Loucy (cell line): ENCODE data around the gene FAXC.

ENCODE experiments used
- H2AFZ ChIP-seq: fragments of 200-600 bp; sonication (generic); 2 replicates; pipeline ENCODE4 v1.6.0; 2016; ENCODE audit warnings: antibody characterized with exemption, mild to moderate bottlenecking, low read length, moderate library complexity
- H3F3A ChIP-seq: fragments of 200-600 bp; 2 replicates; pipeline ENCODE4 v1.6.0; 2016; ENCODE audit warnings: antibody characterized with exemption, low read depth, mild to moderate bottlenecking
- H3K27me3 ChIP-seq: fragments of 200-600 bp; sonication (generic); 2 replicates; pipeline ENCODE4 v1.6.1; 2014; ENCODE audit warnings: low read length, mild to moderate bottlenecking; ENCODE audit not compliant: insufficient read depth, poor library complexity, severe bottlenecking
- H3K36me3 ChIP-seq: fragments of 200-600 bp; sonication (generic); 2 replicates; pipeline ENCODE4 v1.6.1; 2016; ENCODE audit warnings: low read length; ENCODE audit not compliant: insufficient read depth
- H3K4me1 ChIP-seq: fragments of 200-600 bp; sonication (generic); 2 replicates; pipeline ENCODE4 v1.5.1; 2014; ENCODE audit warnings: low read length, mild to moderate bottlenecking; ENCODE audit not compliant: insufficient read depth, poor library complexity, severe bottlenecking
- H3K4me2 ChIP-seq: fragments of 200-600 bp; sonication (generic); 2 replicates; pipeline ENCODE4 v1.6.0; 2014; ENCODE audit warnings: antibody characterized with exemption, low read length, low read depth, mild to moderate bottlenecking; ENCODE audit not compliant: poor library complexity, severe bottlenecking
- H3K4me3 ChIP-seq: fragments of 200-600 bp; sonication (generic); 2 replicates; pipeline ENCODE4 v1.5.1; 2014; ENCODE audit warnings: low read length, mild to moderate bottlenecking, mixed read lengths; ENCODE audit not compliant: poor library complexity, severe bottlenecking
- H3K79me2 ChIP-seq: fragments of 200-600 bp; sonication (generic); 2 replicates; pipeline ENCODE4 v1.6.1; 2014; ENCODE audit warnings: low read length; ENCODE audit not compliant: insufficient read depth
- H3K9ac ChIP-seq: fragments of 200-600 bp; sonication (generic); 2 replicates; pipeline ENCODE4 v1.6.0; 2014; ENCODE audit warnings: mild to moderate bottlenecking, low read depth, low read length, moderate library complexity; ENCODE audit not compliant: poor library complexity, severe bottlenecking
- H3K9me2 ChIP-seq: fragments of 200-600 bp; sonication (generic); replicated peaks from 2 replicates; pipeline ENCODE4 v1.6.1; 2016; ENCODE audit warnings: low read depth, low read length, mixed read lengths
- H3K9me3 ChIP-seq: fragments of 200-600 bp; sonication (generic); 2 replicates; pipeline ENCODE4 v1.6.1; 2014; ENCODE audit warnings: mild to moderate bottlenecking, antibody characterized with exemption, low read length, low read depth; ENCODE audit not compliant: insufficient read depth
- H4K20me1 ChIP-seq: fragments of 200-600 bp; sonication (generic); 2 replicates; pipeline ENCODE4 v1.6.0; 2014; ENCODE audit warnings: antibody characterized with exemption, low read length, mild to moderate bottlenecking; ENCODE audit not compliant: insufficient read depth, poor library complexity, severe bottlenecking
- CTCF ChIP-seq: fragments of 200-600 bp; sonication (generic); conservative IDR thresholded peaks from 2 replicates; pipeline ENCODE4 v1.5.1; 2014; ENCODE audit warnings: mild to moderate bottlenecking, antibody characterized with exemption, low read length
- EZH2phosphoT487 ChIP-seq: fragments of 200-600 bp; IDR thresholded peaks from 2 replicates; pipeline ENCODE4 v1.6.1; 2018; ENCODE audit warnings: antibody characterized with exemption, mild to moderate bottlenecking, moderate library complexity, borderline replicate concordance

The FAXC gene

GRCh38 chr6:99236010-99236409 is 113.5 kb downstream of the FAXC start:
- Histone ChIP-seq H3K9me2 (no peaks in the 10 kb centered on the region), H3K79me2 (no peaks in the 10 kb centered on the region), H3K4me1 (no peaks in the 10 kb centered on the region), H3K27me3 (no peaks in the 10 kb centered on the region), H3K36me3 (no peaks in the 10 kb centered on the region), H3K9ac (no peak overlapping the region), H4K20me1 (no peaks in the 10 kb centered on the region), H2AFZ (no peak overlapping the region), H3K4me2 (no peak overlapping the region), H3K9me3 (0 out of 2 replicates have a peak, but pooled peaks cover 2% of the 10 kb centered on the region), H3K4me3 (no peak overlapping the region), H3F3A (no peaks in the 10 kb centered on the region)
- no peak for TF ChIP-seq EZH2phosphoT487

DNA sequence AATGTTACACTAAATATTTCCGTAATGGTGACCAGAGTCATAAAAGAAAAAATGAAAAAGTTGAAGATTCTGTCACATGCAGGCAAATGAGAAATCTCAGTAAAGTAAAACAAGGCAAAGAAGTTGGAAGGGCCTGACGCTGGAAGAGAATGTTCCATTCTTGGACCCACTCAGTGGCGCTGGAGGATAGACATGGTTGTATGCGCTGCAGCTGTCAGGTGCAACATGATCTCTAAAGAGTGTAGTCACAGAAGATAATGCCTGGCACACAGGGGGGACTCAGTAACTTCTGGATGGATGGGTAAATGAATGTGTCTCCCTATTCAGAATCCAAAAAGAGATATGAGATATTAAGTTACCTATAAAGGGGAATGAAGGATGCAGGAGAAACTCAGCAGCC is 116.3 kb downstream of the FAXC start:
- no peak for TF ChIP-seq EZH2phosphoT487
- no peak for TF ChIP-seq CTCF
- H3K4me3 ChIP-seq: no peak overlapping the region
- no peak overlapping the region for H2AFZ ChIP-seq
- H3F3A ChIP-seq: no peaks in the 10 kb centered on the region
- H3K36me3 ChIP-seq: no peaks in the 10 kb centered on the region
- H3K4me2 ChIP-seq: no peak overlapping the region
- no peaks in the 10 kb centered on the region for H4K20me1 ChIP-seq
- H3K9me3 ChIP-seq: 0 out of 2 replicates have a peak, but pooled peaks cover 2% of the 10 kb centered on the region
- H3K27me3 ChIP-seq: no peaks in the 10 kb centered on the region
- no peak overlapping the region for H3K9ac ChIP-seq
- H3K4me1 ChIP-seq: no peaks in the 10 kb centered on the region
- H3K79me2 ChIP-seq: no peaks in the 10 kb centered on the region
- no peaks in the 10 kb centered on the region for H3K9me2 ChIP-seq

- no peak overlapping the region for H3K9ac ChIP-seq
- no peaks in the 10 kb centered on the region for H3F3A ChIP-seq
- H3K79me2 ChIP-seq: no peaks in the 10 kb centered on the region
- no peak overlapping the region for H2AFZ ChIP-seq
- H3K4me1 ChIP-seq: no peaks in the 10 kb centered on the region
- no peaks in the 10 kb centered on the region for H4K20me1 ChIP-seq
- no peak overlapping the region for H3K4me2 ChIP-seq
- no peak overlapping the region for H3K4me3 ChIP-seq
- H3K9me3 ChIP-seq: 0 out of 2 replicates have a peak, but pooled peaks cover 2% of the 10 kb centered on the region
- H3K36me3 ChIP-seq: no peaks in the 10 kb centered on the region
- TF ChIP-seq CTCF (no peak), EZH2phosphoT487 (no peak)
- no peaks in the 10 kb centered on the region for H3K9me2 ChIP-seq
- H3K27me3 ChIP-seq: no peaks in the 10 kb centered on the region
Measured at GRCh38 chr6:99232056-99232455, 117.4 kb downstream of the FAXC start.

GRCh38 chr6:99225172-99225571 is 124.3 kb downstream of the FAXC start:
- Histone ChIP-seq H3K9me3 (no peaks in the 10 kb centered on the region), H3F3A (no peaks in the 10 kb centered on the region)
- TF ChIP-seq CTCF (no peak), EZH2phosphoT487 (no peak)

More at GRCh38 chr6:99225172-99225571, 124.3 kb downstream of the FAXC start:
- Histone ChIP-seq H3K4me3 (no peak overlapping the region), H3K9ac (no peak overlapping the region), H3K4me1 (no peaks in the 10 kb centered on the region), H3K36me3 (no peaks in the 10 kb centered on the region), H3K79me2 (no peaks in the 10 kb centered on the region), H3K4me2 (no peak overlapping the region), H3K27me3 (no peaks in the 10 kb centered on the region), H4K20me1 (no peaks in the 10 kb centered on the region), H2AFZ (no peak overlapping the region), H3K9me2 (no peaks in the 10 kb centered on the region)
